Esophagus (tissue), 2 donors: ENCODE data around the gene SUSD4. TPM values are rescaled to one million over a fixed set of nuclear protein-coding genes. Genes with fewer than 3 reads are reported as not detected.

ENCODE experiments used
- H3K27ac ChIP-seq, 2 donors: one replicate each; pipeline ENCODE4 v1.5.1; 2013; ENCODE audit warnings: low read depth in 2 of 2, mild to moderate bottlenecking in 2 of 2, inconsistent platforms in 1 of 2, low read length in 1 of 2, moderate library complexity in 1 of 2
- H3K27me3 ChIP-seq, 2 donors: one replicate each; pipeline ENCODE4 v1.6.1; 2013; ENCODE audit warnings: low read length in 2 of 2, control low read depth in 1 of 2, mild to moderate bottlenecking in 1 of 2; ENCODE audit not compliant: insufficient read depth in 2 of 2, control insufficient read depth in 1 of 2
- H3K36me3 ChIP-seq, 2 donors: one replicate each; pipeline ENCODE4 v1.6.1; 2013; ENCODE audit warnings: low read length in 1 of 2; ENCODE audit not compliant: control insufficient read depth in 2 of 2, insufficient read depth in 2 of 2
- H3K4me1 ChIP-seq, 2 donors: one replicate each; pipeline ENCODE4 v1.6.1; 2013; ENCODE audit warnings: low read length in 1 of 2; ENCODE audit not compliant: control insufficient read depth in 2 of 2, insufficient read depth in 2 of 2
- H3K4me3 ChIP-seq, 2 donors: one replicate each; pipeline ENCODE4 v1.5.1; 2013; ENCODE audit warnings: low read length in 2 of 2, mild to moderate bottlenecking in 2 of 2, low read depth in 1 of 2, moderate library complexity in 1 of 2
- H3K9me3 ChIP-seq, 2 donors: one replicate each; pipeline ENCODE4 v1.6.1; 2013; ENCODE audit warnings: mild to moderate bottlenecking in 2 of 2, low read depth in 1 of 2, low read length in 1 of 2, moderate library complexity in 1 of 2; ENCODE audit not compliant: control insufficient read depth in 2 of 2, insufficient read depth in 1 of 2
- WGBS, 2 donors: extraction: QIAGEN DNeasy Blood & Tissue Kit; methylation state at CpG; one replicate each; pipeline ENCODE4 v1.1.7; 2013; 5-methylcytosine and 5-hydroxymethylcytosine counted together
- polyA plus RNA-seq, 2 donors: library from polyadenylated mRNA; stranded (reverse); fragments of 200-250 nt; gene quantifications; one replicate each; pipeline ENCODE4 v1.2.3, GENCODE V29; 2013
- donor health status: healthy with polysubstance abuse.
- donor health status: Bipolar disorder and iron deficiency.

The SUSD4 gene
- polyA plus RNA-seq, 2 donors: 39.5 to 50.5 TPM

- Histone ChIP-seq H3K27ac (no peak overlapping the region), H3K4me3 (no peak overlapping the region), H3K27me3 (no peaks in the 10 kb centered on the region), H3K4me1 (no peaks in the 10 kb centered on the region), H3K36me3 (peaks cover 0 to 5% of the 10 kb centered on the region in 2 donors), H3K9me3 (no peaks in the 10 kb centered on the region)
- WGBS, 2 donors: 84 to 93% methylated on average over 6 of the region's 6 CpGs
Measured at GRCh38 chr1:223243441-223244050, 120.4 kb downstream of the SUSD4 start.

GRCh38 chr1:223242971-223243370 lies 121.0 kb downstream of the SUSD4 start:
- Histone ChIP-seq H3K4me1 (no peaks in the 10 kb centered on the region), H3K27me3 (no peaks in the 10 kb centered on the region), H3K9me3 (no peaks in the 10 kb centered on the region), H3K36me3 (peaks cover 0 to 5% of the 10 kb centered on the region in 2 donors), H3K27ac (no peak overlapping the region), H3K4me3 (no peak overlapping the region)
- WGBS, 2 donors: 95 to 97% methylated on average over 7 of the region's 7 CpGs

- Histone ChIP-seq H3K27me3 (no peaks in the 10 kb centered on the region), H3K9me3 (no peaks in the 10 kb centered on the region), H3K4me1 (no peaks in the 10 kb centered on the region), H3K4me3 (no peak overlapping the region), H3K27ac (no peak overlapping the region), H3K36me3 (peaks cover 0 to 5% of the 10 kb centered on the region in 2 donors)
- 77 to 81% methylated on average over 6 of the region's 6 CpGs for WGBS, 2 donors
Measured at GRCh38 chr1:223242382-223242955, 121.5 kb downstream of the SUSD4 start.

GRCh38 chr1:223240122-223240521 lies 123.9 kb downstream of the SUSD4 start:
- no peaks in the 10 kb centered on the region for H3K9me3 ChIP-seq
- no peak overlapping the region for H3K4me3 ChIP-seq
- WGBS, 2 donors: 53 to 73% methylated on average over 2 of the region's 2 CpGs
- no peak overlapping the region for H3K27ac ChIP-seq
- no peaks in the 10 kb centered on the region for H3K27me3 ChIP-seq
- peaks cover 0 to 5% of the 10 kb centered on the region in 2 donors for H3K36me3 ChIP-seq
- H3K4me1 ChIP-seq: no peaks in the 10 kb centered on the region

- Histone ChIP-seq H3K27me3 (no peaks in the 10 kb centered on the region), H3K4me1 (peaks cover 0 to 7% of the 10 kb centered on the region in 2 donors), H3K4me3 (no peak overlapping the region), H3K27ac (no peak overlapping the region), H3K36me3 (peaks cover 0 to 2% of the 10 kb centered on the region in 2 donors), H3K9me3 (no peaks in the 10 kb centered on the region)
- WGBS, 2 donors: 85 to 86% methylated on average over 3 of the region's 3 CpGs
Measured at GRCh38 chr1:223235091-223235490, 128.9 kb downstream of the SUSD4 start.

- 76 to 78% methylated on average over 5 of the region's 5 CpGs for WGBS, 2 donors
- Histone ChIP-seq H3K36me3 (peaks cover 0 to 2% of the 10 kb centered on the region in 2 donors), H3K27me3 (no peaks in the 10 kb centered on the region), H3K9me3 (no peaks in the 10 kb centered on the region), H3K27ac (peak overlapping the region in 1 of 2 donors; percentile 75), H3K4me3 (no peak overlapping the region), H3K4me1 (peaks cover 0 to 7% of the 10 kb centered on the region in 2 donors)
Measured at GRCh38 chr1:223234534-223234933, 129.4 kb downstream of the SUSD4 start.

GRCh38 chr1:223234170-223234514 lies 129.8 kb downstream of the SUSD4 start:
- H3K27me3 ChIP-seq: no peaks in the 10 kb centered on the region
- 55 to 76% methylated on average over 1 of the region's 1 CpG for WGBS, 2 donors
- no peaks in the 10 kb centered on the region for H3K9me3 ChIP-seq
- H3K36me3 ChIP-seq: peaks cover 0 to 2% of the 10 kb centered on the region in 2 donors
- peak overlapping the region; percentile 75 to 87 for H3K27ac ChIP-seq
- H3K4me3 ChIP-seq: no peak overlapping the region
- H3K4me1 ChIP-seq: peaks cover 0 to 7% of the 10 kb centered on the region in 2 donors

- H3K36me3 ChIP-seq: peaks cover 0 to 2% of the 10 kb centered on the region in 2 donors
- H3K4me1 ChIP-seq: peaks cover 0 to 7% of the 10 kb centered on the region in 2 donors
- WGBS, 2 donors: 32 to 36% methylated on average over 11 of the region's 11 CpGs
- H3K27me3 ChIP-seq: no peaks in the 10 kb centered on the region
- H3K9me3 ChIP-seq: no peaks in the 10 kb centered on the region
- peak overlapping the region; percentile 75 to 88 for H3K27ac ChIP-seq
- H3K4me3 ChIP-seq: no peak overlapping the region
Measured at GRCh38 chr1:223233410-223234169, 130.4 kb downstream of the SUSD4 start.

GRCh38 chr1:223233019-223233409 lies 131.0 kb downstream of the SUSD4 start:
- 67 to 70% methylated on average over 3 of the region's 3 CpGs for WGBS, 2 donors
- H3K9me3 ChIP-seq: no peaks in the 10 kb centered on the region
- H3K4me3 ChIP-seq: no peak overlapping the region
- peaks cover 0 to 2% of the 10 kb centered on the region in 2 donors for H3K36me3 ChIP-seq
- H3K27ac ChIP-seq: peak overlapping the region in 1 of 2 donors; percentile 88
- peaks cover 0 to 7% of the 10 kb centered on the region in 2 donors for H3K4me1 ChIP-seq
- no peaks in the 10 kb centered on the region for H3K27me3 ChIP-seq
